AG10803 (cell line): ENCODE data around the gene NBPF3.

Experiments used
- DNase-seq: peaks from one replicate; pipeline ENCODE4 v3.0.0; 2010; ENCODE audit warnings: low read depth
- H3K4me3 ChIP-seq: 2 replicates; pipeline ENCODE4 v1.5.1; 2011; ENCODE audit warnings: mild to moderate bottlenecking, low read length, control low read depth
- TF ChIP-seq, protein P1 (sequence below): conservative IDR thresholded peaks from 2 replicates; pipeline ENCODE4 v1.5.1; 2011; ENCODE audit warnings: mild to moderate bottlenecking, low read length, control low read depth, inconsistent platforms

Gene NBPF3

DNA sequence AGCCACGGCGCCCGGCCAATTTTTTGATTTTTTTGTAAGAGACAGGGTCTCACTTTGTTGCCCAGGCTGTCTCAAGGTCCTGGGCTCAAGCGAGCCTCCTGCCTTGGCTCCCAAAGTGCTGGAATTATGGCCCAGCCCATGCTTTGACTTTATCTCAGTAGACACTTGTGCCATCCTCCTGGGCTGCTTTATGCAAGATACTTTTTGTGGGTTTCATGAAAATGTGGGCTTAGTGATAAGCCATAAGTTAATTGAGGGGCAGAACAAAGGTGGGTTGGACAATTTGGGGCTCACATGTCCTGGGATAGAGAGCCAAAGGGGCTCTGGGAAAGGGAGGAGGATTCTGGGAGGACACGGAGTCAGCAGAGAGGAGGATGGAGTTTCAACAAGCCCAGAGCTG is 91.3 kb downstream of the NBPF3 start:
- DNase-seq = no peak
- TF ChIP-seq, protein P1, sequence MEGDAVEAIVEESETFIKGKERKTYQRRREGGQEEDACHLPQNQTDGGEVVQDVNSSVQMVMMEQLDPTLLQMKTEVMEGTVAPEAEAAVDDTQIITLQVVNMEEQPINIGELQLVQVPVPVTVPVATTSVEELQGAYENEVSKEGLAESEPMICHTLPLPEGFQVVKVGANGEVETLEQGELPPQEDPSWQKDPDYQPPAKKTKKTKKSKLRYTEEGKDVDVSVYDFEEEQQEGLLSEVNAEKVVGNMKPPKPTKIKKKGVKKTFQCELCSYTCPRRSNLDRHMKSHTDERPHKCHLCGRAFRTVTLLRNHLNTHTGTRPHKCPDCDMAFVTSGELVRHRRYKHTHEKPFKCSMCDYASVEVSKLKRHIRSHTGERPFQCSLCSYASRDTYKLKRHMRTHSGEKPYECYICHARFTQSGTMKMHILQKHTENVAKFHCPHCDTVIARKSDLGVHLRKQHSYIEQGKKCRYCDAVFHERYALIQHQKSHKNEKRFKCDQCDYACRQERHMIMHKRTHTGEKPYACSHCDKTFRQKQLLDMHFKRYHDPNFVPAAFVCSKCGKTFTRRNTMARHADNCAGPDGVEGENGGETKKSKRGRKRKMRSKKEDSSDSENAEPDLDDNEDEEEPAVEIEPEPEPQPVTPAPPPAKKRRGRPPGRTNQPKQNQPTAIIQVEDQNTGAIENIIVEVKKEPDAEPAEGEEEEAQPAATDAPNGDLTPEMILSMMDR = no peak
- no peak overlapping the region for H3K4me3 ChIP-seq

DNA sequence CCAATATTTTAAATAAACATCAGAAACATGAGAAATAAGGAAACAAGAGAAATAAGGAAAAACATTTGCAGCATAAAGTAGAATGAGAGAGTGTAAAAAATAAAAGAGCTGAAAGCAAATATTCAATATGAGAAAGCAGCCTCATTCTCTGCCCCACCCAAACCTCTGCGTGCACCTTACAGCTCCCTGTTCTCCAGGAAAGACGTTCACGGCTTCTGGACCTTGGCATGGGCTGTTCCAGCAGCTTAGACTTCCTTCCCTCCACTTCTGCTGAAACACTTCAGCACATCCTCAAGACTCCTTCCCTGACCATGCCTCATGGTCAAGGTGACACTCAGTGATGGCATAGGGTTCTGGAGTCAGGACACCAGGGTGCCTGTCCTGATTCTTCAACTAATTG is 92.6 kb downstream of the NBPF3 start:
- no peak for DNase-seq
- H3K4me3 ChIP-seq = no peak overlapping the region
- TF ChIP-seq, protein P1 = no peak

DNA sequence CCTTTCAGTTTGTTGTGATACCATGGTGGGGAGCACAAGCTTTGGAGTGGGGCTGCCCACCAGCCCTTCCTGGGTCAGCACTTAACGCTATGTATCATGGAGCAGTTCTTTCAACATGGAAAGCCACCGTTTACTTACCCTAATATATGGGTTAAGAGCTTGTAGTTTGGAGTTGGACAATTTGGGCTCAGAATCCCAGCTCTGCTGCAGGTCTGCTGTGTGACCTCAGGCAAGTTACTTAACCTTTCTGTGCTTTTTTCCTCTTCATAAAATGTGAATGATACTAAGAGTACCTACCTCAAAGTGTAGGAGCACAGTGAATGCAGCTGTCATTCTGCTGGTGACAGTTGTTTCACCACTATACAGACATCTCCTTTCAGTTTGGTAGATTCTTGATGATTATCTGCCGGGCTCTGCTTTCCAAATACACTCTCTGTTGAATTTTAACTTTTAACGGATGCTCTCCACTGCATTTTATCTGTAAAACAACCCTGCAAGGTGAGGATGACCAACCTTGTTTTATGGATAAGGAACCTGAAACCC is 93.1 kb downstream of the NBPF3 start:
- TF ChIP-seq, protein P1 = no peak
- DNase-seq = no peak
- no peak overlapping the region for H3K4me3 ChIP-seq

DNA sequence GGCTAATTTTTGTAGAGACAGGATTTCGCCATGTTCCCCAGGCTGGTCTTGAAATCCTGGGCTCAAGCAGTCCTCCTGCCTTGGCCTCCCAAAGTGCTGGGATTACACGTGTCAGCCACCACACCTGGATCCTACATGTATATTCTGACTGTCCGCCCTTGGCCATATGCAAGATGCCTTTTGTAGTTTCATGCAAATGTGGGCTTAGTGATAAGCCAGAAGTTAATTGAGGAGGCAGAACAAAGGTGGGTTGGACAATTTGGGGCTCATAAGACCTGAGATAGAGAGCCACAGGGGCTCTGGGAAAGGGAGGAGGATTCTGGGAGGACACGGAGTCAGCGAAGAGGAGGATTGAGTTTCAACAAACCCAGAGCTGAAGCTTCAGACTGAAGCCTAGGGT is 94.2 kb downstream of the NBPF3 start:
- no peak overlapping the region for H3K4me3 ChIP-seq
- no peak for DNase-seq
- TF ChIP-seq, protein P1 = no peak
